Neural progenitor cell (in vitro differentiated cells): ENCODE measurements around the gene NAPG. TPM values are rescaled to one million over a fixed set of nuclear protein-coding genes. Genes with fewer than 3 reads are reported as not detected.
"Not testable (repeated sequence)": the region's sequence is repeated elsewhere in the genome, so short reads cannot be mapped to it uniquely, and the experiment has no call there.

Experiments used
- DNase-seq: peaks from one replicate; pipeline ENCODE4 v3.0.0-alpha.2; 2016; ENCODE audit warnings: low spot score
- H2AFZ ChIP-seq: fragments of 200-600 bp; sonication (generic); replicated peaks from 2 replicates; pipeline ENCODE4 v1.6.1; 2016; ENCODE audit warnings: antibody characterized with exemption
- H3F3A ChIP-seq: fragments of 200-600 bp; sonication (generic); 2 replicates; pipeline ENCODE4 v1.6.1; 2016; ENCODE audit warnings: antibody characterized with exemption, low read depth
- H3K27ac ChIP-seq: fragments of 200-600 bp; sonication (generic); 2 replicates; pipeline ENCODE4 v1.5.1; 2016; ENCODE audit warnings: mild to moderate bottlenecking
- H3K27me3 ChIP-seq: fragments of 200-600 bp; sonication (generic); 2 replicates; pipeline ENCODE4 v1.6.1; 2016; ENCODE audit warnings: mild to moderate bottlenecking, moderate library complexity
- H3K36me3 ChIP-seq: fragments of 200-600 bp; sonication (generic); 2 replicates; pipeline ENCODE4 v1.5.1; 2016
- H3K4me1 ChIP-seq: fragments of 200-600 bp; sonication (generic); 2 replicates; pipeline ENCODE4 v1.6.1; 2016; ENCODE audit warnings: mixed run types
- H3K4me2 ChIP-seq: fragments of 200-600 bp; sonication (generic); 2 replicates; pipeline ENCODE4 v1.6.1; 2016
- H3K4me3 ChIP-seq: fragments of 200-600 bp; sonication (generic); 2 replicates; pipeline ENCODE4 v1.5.1; 2016
- H3K79me2 ChIP-seq: fragments of 200-600 bp; sonication (generic); 2 replicates; pipeline ENCODE4 v1.6.1; 2016; ENCODE audit warnings: low read depth
- H3K9ac ChIP-seq: fragments of 200-600 bp; sonication (generic); 2 replicates; pipeline ENCODE4 v1.6.1; 2016
- H3K9me3 ChIP-seq: fragments of 200-600 bp; sonication (generic); 2 replicates; pipeline ENCODE4 v1.5.1; 2016; ENCODE audit warnings: low read depth
- H4K20me1 ChIP-seq: fragments of 200-600 bp; sonication (generic); 2 replicates; pipeline ENCODE4 v1.6.1; 2016; ENCODE audit warnings: low read depth
- H3K27ac Mint-ChIP-seq: 3 replicates; pipeline ENCODE4 v1.8.0; 2021; ENCODE audit warnings: mixed read lengths
- H3K27me3 Mint-ChIP-seq: 2 replicates; pipeline ENCODE4 v1.8.0; 2022; ENCODE audit warnings: low read depth, mild to moderate bottlenecking, inconsistent platforms, moderate library complexity, mixed read lengths; ENCODE audit not compliant: insufficient read depth
- H3K36me3 Mint-ChIP-seq: 3 replicates; pipeline ENCODE4 v1.8.0; 2021; ENCODE audit warnings: mixed read lengths
- H3K4me1 Mint-ChIP-seq: 3 replicates; pipeline ENCODE4 v1.8.0; 2021; ENCODE audit warnings: mixed read lengths
- H3K4me3 Mint-ChIP-seq: 3 replicates; pipeline ENCODE4 v1.8.0; 2021; ENCODE audit warnings: mild to moderate bottlenecking, moderate library complexity, mixed read lengths
- H3K9me3 Mint-ChIP-seq: 3 replicates; pipeline ENCODE4 v1.8.0; 2020; ENCODE audit warnings: mixed read lengths
- CTCF ChIP-seq: fragments of 200-600 bp; sonication (generic); IDR thresholded peaks from 2 replicates; pipeline ENCODE4 v1.5.1; 2017; ENCODE audit warnings: antibody characterized with exemption, mild to moderate bottlenecking
- EZH2 ChIP-seq: fragments of 200-600 bp; sonication (generic); IDR thresholded peaks from 2 replicates; pipeline ENCODE4 v1.6.1; 2017; ENCODE audit warnings: antibody characterized with exemption, mild to moderate bottlenecking, moderate library complexity
- EZH2phosphoT487 ChIP-seq: fragments of 200-600 bp; sonication (generic); IDR thresholded peaks from 2 replicates; pipeline ENCODE4 v1.6.1; 2017; ENCODE audit warnings: antibody characterized with exemption
- total RNA-seq: library from RNA; depleted of rRNA; stranded (reverse); fragments of >200 nt; gene quantifications from 2 replicates; pipeline ENCODE4 v1.2.3, GENCODE V29; 2015; ENCODE audit warnings: low replicate concordance

The NAPG gene
- total RNA-seq, 1 donor from 2014 or later = 56.6 TPM

- peaks cover 56% of the 10 kb centered on the region for H3K36me3 Mint-ChIP-seq
- Histone ChIP-seq H3K4me2 (no peak overlapping the region), H3K9ac (no peak overlapping the region), H3F3A (no peaks in the 10 kb centered on the region), H3K36me3 (peaks cover 25% of the 10 kb centered on the region), H3K4me1 (no peaks in the 10 kb centered on the region), H3K9me3 (no peaks in the 10 kb centered on the region), H4K20me1 (no peaks in the 10 kb centered on the region), H3K27me3 (no peaks in the 10 kb centered on the region), H3K27ac (no peak overlapping the region), H2AFZ (no peak overlapping the region), H3K4me3 (no peak overlapping the region), H3K79me2 (no peaks in the 10 kb centered on the region)
- no peak overlapping the region for H3K4me3 Mint-ChIP-seq
- H3K27ac Mint-ChIP-seq = no peak overlapping the region
- H3K27me3 Mint-ChIP-seq = no peaks in the 10 kb centered on the region
- H3K9me3 Mint-ChIP-seq = peaks cover 6% of the 10 kb centered on the region
- no peak for DNase-seq
- TF ChIP-seq CTCF = no peak
- H3K4me1 Mint-ChIP-seq = no peaks in the 10 kb centered on the region
Observed at GRCh38 chr18:10552226-10552625, 26.4 kb downstream of the NAPG start.

- peaks cover 51% of the 10 kb centered on the region for H3K36me3 Mint-ChIP-seq
- DNase-seq, H3K27me3 ChIP-seq, H3K27ac ChIP-seq, H3K9me3 ChIP-seq, H3K27me3 Mint-ChIP-seq, H2AFZ ChIP-seq, H3K4me1 ChIP-seq, H3K4me2 ChIP-seq, H3F3A ChIP-seq, H3K9me3 Mint-ChIP-seq, H3K27ac Mint-ChIP-seq, H3K4me3 Mint-ChIP-seq, H3K4me3 ChIP-seq, H3K4me1 Mint-ChIP-seq, H4K20me1 ChIP-seq, H3K9ac ChIP-seq, H3K79me2 ChIP-seq: not testable (repeated sequence)
- H3K36me3 ChIP-seq = peaks cover 18% of the 10 kb centered on the region
Observed at GRCh38 chr18:10556251-10556650, 30.4 kb downstream of the NAPG start.

- Histone ChIP-seq H3K9ac (no peak overlapping the region), H3K27ac (no peak overlapping the region), H3K4me1 (no peaks in the 10 kb centered on the region), H3K4me2 (no peak overlapping the region), H4K20me1 (no peaks in the 10 kb centered on the region), H3K36me3 (peaks cover 18% of the 10 kb centered on the region), H3K9me3 (no peaks in the 10 kb centered on the region), H3K79me2 (no peaks in the 10 kb centered on the region), H3K27me3 (no peaks in the 10 kb centered on the region), H2AFZ (no peak overlapping the region), H3F3A (no peaks in the 10 kb centered on the region), H3K4me3 (no peak overlapping the region)
- TF ChIP-seq CTCF = no peak
- no peak for TF ChIP-seq EZH2
- no peak for TF ChIP-seq EZH2phosphoT487
- Mint-ChIP-seq H3K36me3 (peaks cover 48% of the 10 kb centered on the region), H3K9me3 (peaks cover 6% of the 10 kb centered on the region), H3K27me3 (no peaks in the 10 kb centered on the region), H3K27ac (no peak overlapping the region), H3K4me1 (peaks cover 3% of the 10 kb centered on the region), H3K4me3 (no peak overlapping the region)
- DNase-seq = no peak
Observed at GRCh38 chr18:10557085-10557677, 31.4 kb downstream of the NAPG start.

GRCh38 chr18:10558243-10558966 lies 32.6 kb downstream of the NAPG start:
- Histone ChIP-seq H2AFZ (no peak overlapping the region), H3K79me2 (no peaks in the 10 kb centered on the region), H3K4me1 (no peaks in the 10 kb centered on the region), H4K20me1 (no peaks in the 10 kb centered on the region), H3K4me3 (no peak overlapping the region), H3K9ac (no peak overlapping the region), H3K27me3 (no peaks in the 10 kb centered on the region), H3K4me2 (no peak overlapping the region), H3F3A (no peaks in the 10 kb centered on the region), H3K9me3 (no peaks in the 10 kb centered on the region), H3K36me3 (peaks cover 16% of the 10 kb centered on the region), H3K27ac (no peak overlapping the region)
- H3K9me3 Mint-ChIP-seq = peaks cover 6% of the 10 kb centered on the region
- DNase-seq = no peak
- H3K4me3 Mint-ChIP-seq = no peak overlapping the region
- H3K27me3 Mint-ChIP-seq = no peaks in the 10 kb centered on the region
- TF ChIP-seq EZH2phosphoT487 = no peak
- no peak for TF ChIP-seq EZH2
- no peak for TF ChIP-seq CTCF
- H3K27ac Mint-ChIP-seq = no peak overlapping the region
- peaks cover 3% of the 10 kb centered on the region for H3K4me1 Mint-ChIP-seq
- H3K36me3 Mint-ChIP-seq = peaks cover 44% of the 10 kb centered on the region
